SK-N-MC (cell line): ENCODE data around the gene USP7.

Source experiments
- EZH2 ChIP-seq: fragments of 200-600 bp; sonication (generic); IDR thresholded peaks from one replicate; pipeline ENCODE4 v1.6.1; 2017; ENCODE audit warnings: antibody characterized with exemption
- POLR2AphosphoS5 ChIP-seq: IDR thresholded peaks from 2 replicates; pipeline ENCODE4 v1.6.1; 2012; ENCODE audit warnings: mild to moderate bottlenecking, low read depth, low read length, borderline replicate concordance

DNA sequence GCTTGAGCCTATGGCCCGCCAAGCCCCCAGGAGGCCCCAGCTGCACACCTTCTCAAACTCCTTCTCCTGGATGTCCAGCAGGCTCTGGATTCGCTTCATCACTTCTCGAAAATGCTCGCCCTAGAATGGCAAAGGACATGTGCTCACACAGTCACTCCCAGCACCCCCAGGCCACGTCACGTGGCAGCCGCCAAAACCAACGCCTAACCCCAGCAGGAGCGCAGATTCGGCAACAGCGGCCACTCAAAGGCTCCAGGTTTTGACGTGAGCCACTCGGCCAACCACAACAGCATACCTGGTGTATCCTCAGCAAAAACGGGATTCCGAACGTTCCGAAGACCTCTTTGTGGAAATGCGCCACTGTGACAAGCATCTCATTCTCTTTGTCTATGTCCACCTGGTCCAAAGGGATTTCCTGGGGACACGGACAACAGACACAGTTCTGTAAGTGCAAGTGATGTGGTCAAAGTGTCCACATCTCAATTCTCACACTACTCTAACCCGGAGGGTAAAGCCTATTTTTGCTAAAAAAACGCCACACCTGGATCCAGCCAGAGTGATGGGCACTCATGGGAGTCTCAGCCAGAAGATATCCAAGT, 68.9 kb downstream of the USP7 start:
- TF ChIP-seq POLR2AphosphoS5 = no peak
- TF ChIP-seq EZH2 = no peak
